ENCODE data around the gene OPRD1.

GRCh38 chr1:28812669-28813468, 899 bp downstream of the OPRD1 start:
- TF ChIP-seq, protein P1, sequence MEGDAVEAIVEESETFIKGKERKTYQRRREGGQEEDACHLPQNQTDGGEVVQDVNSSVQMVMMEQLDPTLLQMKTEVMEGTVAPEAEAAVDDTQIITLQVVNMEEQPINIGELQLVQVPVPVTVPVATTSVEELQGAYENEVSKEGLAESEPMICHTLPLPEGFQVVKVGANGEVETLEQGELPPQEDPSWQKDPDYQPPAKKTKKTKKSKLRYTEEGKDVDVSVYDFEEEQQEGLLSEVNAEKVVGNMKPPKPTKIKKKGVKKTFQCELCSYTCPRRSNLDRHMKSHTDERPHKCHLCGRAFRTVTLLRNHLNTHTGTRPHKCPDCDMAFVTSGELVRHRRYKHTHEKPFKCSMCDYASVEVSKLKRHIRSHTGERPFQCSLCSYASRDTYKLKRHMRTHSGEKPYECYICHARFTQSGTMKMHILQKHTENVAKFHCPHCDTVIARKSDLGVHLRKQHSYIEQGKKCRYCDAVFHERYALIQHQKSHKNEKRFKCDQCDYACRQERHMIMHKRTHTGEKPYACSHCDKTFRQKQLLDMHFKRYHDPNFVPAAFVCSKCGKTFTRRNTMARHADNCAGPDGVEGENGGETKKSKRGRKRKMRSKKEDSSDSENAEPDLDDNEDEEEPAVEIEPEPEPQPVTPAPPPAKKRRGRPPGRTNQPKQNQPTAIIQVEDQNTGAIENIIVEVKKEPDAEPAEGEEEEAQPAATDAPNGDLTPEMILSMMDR (IDR thresholded peaks at IDR 0.05) = no peak
- TF ChIP-seq EP300 (IDR thresholded peaks at IDR 0.05) (no peak), POLR2A (IDR thresholded peaks at IDR 0.05) (no peak)

Measured in stomach (tissue), 4 donors.